Loucy (cell line): Measurements from ENCODE around the gene TCF7L2.
"Not testable (repeated sequence)": the region's sequence is repeated elsewhere in the genome, so short reads cannot be mapped to it uniquely, and the experiment has no call there.

Experiments
- H2AFZ ChIP-seq: fragments of 200-600 bp; sonication (generic); 2 replicates; pipeline ENCODE4 v1.6.0; 2016; ENCODE audit warnings: antibody characterized with exemption, mild to moderate bottlenecking, low read length, moderate library complexity
- H3F3A ChIP-seq: fragments of 200-600 bp; 2 replicates; pipeline ENCODE4 v1.6.0; 2016; ENCODE audit warnings: antibody characterized with exemption, low read depth, mild to moderate bottlenecking
- H3K27me3 ChIP-seq: fragments of 200-600 bp; sonication (generic); 2 replicates; pipeline ENCODE4 v1.6.1; 2014; ENCODE audit warnings: low read length, mild to moderate bottlenecking; ENCODE audit not compliant: insufficient read depth, poor library complexity, severe bottlenecking
- H3K36me3 ChIP-seq: fragments of 200-600 bp; sonication (generic); 2 replicates; pipeline ENCODE4 v1.6.1; 2016; ENCODE audit warnings: low read length; ENCODE audit not compliant: insufficient read depth
- H3K4me1 ChIP-seq: fragments of 200-600 bp; sonication (generic); 2 replicates; pipeline ENCODE4 v1.5.1; 2014; ENCODE audit warnings: low read length, mild to moderate bottlenecking; ENCODE audit not compliant: insufficient read depth, poor library complexity, severe bottlenecking
- H3K4me2 ChIP-seq: fragments of 200-600 bp; sonication (generic); 2 replicates; pipeline ENCODE4 v1.6.0; 2014; ENCODE audit warnings: antibody characterized with exemption, low read length, low read depth, mild to moderate bottlenecking; ENCODE audit not compliant: poor library complexity, severe bottlenecking
- H3K4me3 ChIP-seq: fragments of 200-600 bp; sonication (generic); 2 replicates; pipeline ENCODE4 v1.5.1; 2014; ENCODE audit warnings: low read length, mild to moderate bottlenecking, mixed read lengths; ENCODE audit not compliant: poor library complexity, severe bottlenecking
- H3K79me2 ChIP-seq: fragments of 200-600 bp; sonication (generic); 2 replicates; pipeline ENCODE4 v1.6.1; 2014; ENCODE audit warnings: low read length; ENCODE audit not compliant: insufficient read depth
- H3K9ac ChIP-seq: fragments of 200-600 bp; sonication (generic); 2 replicates; pipeline ENCODE4 v1.6.0; 2014; ENCODE audit warnings: mild to moderate bottlenecking, low read depth, low read length, moderate library complexity; ENCODE audit not compliant: poor library complexity, severe bottlenecking
- H3K9me2 ChIP-seq: fragments of 200-600 bp; sonication (generic); replicated peaks from 2 replicates; pipeline ENCODE4 v1.6.1; 2016; ENCODE audit warnings: low read depth, low read length, mixed read lengths
- H3K9me3 ChIP-seq: fragments of 200-600 bp; sonication (generic); 2 replicates; pipeline ENCODE4 v1.6.1; 2014; ENCODE audit warnings: mild to moderate bottlenecking, antibody characterized with exemption, low read length, low read depth; ENCODE audit not compliant: insufficient read depth
- H4K20me1 ChIP-seq: fragments of 200-600 bp; sonication (generic); 2 replicates; pipeline ENCODE4 v1.6.0; 2014; ENCODE audit warnings: antibody characterized with exemption, low read length, mild to moderate bottlenecking; ENCODE audit not compliant: insufficient read depth, poor library complexity, severe bottlenecking
- EZH2phosphoT487 ChIP-seq: fragments of 200-600 bp; IDR thresholded peaks from 2 replicates; pipeline ENCODE4 v1.6.1; 2018; ENCODE audit warnings: antibody characterized with exemption, mild to moderate bottlenecking, moderate library complexity, borderline replicate concordance
- TF ChIP-seq, protein P1 (sequence below): fragments of 200-600 bp; sonication (generic); conservative IDR thresholded peaks from 2 replicates; pipeline ENCODE4 v1.5.1; 2014; ENCODE audit warnings: mild to moderate bottlenecking, antibody characterized with exemption, low read length

TCF7L2 gene

GRCh38 chr10:113063043-113063967 lies 113.3 kb downstream of the TCF7L2 start:
- Histone ChIP-seq H3K9me2 (no peaks in the 10 kb centered on the region), H3K4me1 (peaks cover 19% of the 10 kb centered on the region), H3K27me3 (no peaks in the 10 kb centered on the region), H3K79me2 (no peaks in the 10 kb centered on the region; the same call in 1 of the 2 replicates), H3F3A (no peaks in the 10 kb centered on the region), H2AFZ (no peak overlapping the region), H3K36me3 (no peaks in the 10 kb centered on the region), H3K4me3 (no peak overlapping the region), H3K4me2 (no peak overlapping the region), H4K20me1 (no peaks in the 10 kb centered on the region), H3K9ac (no peak overlapping the region), H3K9me3 (no peaks in the 10 kb centered on the region)
- TF ChIP-seq EZH2phosphoT487, result no peak
- TF ChIP-seq, protein P1, sequence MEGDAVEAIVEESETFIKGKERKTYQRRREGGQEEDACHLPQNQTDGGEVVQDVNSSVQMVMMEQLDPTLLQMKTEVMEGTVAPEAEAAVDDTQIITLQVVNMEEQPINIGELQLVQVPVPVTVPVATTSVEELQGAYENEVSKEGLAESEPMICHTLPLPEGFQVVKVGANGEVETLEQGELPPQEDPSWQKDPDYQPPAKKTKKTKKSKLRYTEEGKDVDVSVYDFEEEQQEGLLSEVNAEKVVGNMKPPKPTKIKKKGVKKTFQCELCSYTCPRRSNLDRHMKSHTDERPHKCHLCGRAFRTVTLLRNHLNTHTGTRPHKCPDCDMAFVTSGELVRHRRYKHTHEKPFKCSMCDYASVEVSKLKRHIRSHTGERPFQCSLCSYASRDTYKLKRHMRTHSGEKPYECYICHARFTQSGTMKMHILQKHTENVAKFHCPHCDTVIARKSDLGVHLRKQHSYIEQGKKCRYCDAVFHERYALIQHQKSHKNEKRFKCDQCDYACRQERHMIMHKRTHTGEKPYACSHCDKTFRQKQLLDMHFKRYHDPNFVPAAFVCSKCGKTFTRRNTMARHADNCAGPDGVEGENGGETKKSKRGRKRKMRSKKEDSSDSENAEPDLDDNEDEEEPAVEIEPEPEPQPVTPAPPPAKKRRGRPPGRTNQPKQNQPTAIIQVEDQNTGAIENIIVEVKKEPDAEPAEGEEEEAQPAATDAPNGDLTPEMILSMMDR, result no peak

GRCh38 chr10:113064039-113064438 lies 114.0 kb downstream of the TCF7L2 start:
- Histone ChIP-seq H3K36me3 (no peaks in the 10 kb centered on the region), H3K27me3 (no peaks in the 10 kb centered on the region), H2AFZ (no peak overlapping the region), H3K79me2 (no peaks in the 10 kb centered on the region), H3K4me3 (no peak overlapping the region), H3K9me3 (no peaks in the 10 kb centered on the region), H3K4me1 (peaks cover 14% of the 10 kb centered on the region), H3K4me2 (no peak overlapping the region), H4K20me1 (no peaks in the 10 kb centered on the region), H3K9me2 (no peaks in the 10 kb centered on the region), H3F3A (no peaks in the 10 kb centered on the region), H3K9ac (no peak overlapping the region)
- TF ChIP-seq EZH2phosphoT487, result no peak
- TF ChIP-seq, protein P1, result no peak

DNA sequence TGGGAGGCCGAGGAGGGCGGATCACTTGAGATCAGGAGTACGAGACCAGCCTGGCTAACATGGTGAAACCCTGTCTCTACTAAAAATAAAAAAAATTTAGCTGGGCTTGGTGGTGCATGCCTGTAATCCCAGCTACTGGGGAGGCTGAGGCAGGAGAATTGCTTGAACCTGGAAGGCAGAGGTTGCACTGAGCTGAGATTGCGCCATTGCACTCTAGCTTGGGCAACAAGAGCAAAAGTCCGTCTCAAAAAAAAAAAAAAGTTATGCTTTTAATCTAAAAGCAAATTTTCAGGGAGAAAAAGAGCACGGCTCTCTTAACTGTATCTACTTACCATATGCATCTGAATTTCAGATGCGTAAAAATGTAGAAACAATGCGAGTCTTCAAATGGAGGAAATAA lies 116.1 kb downstream of the TCF7L2 start:
- not testable (repeated sequence) for H3K4me2 ChIP-seq, H2AFZ ChIP-seq, H3K4me3 ChIP-seq, H4K20me1 ChIP-seq, H3K79me2 ChIP-seq, H3F3A ChIP-seq, H3K9me2 ChIP-seq, H3K27me3 ChIP-seq, H3K9ac ChIP-seq, H3K36me3 ChIP-seq, H3K4me1 ChIP-seq, H3K9me3 ChIP-seq
